Measurements from ENCODE around the gene ZDHHC1. TPM values are rescaled to one million over a fixed set of nuclear protein-coding genes. Genes with fewer than 3 reads are reported as not detected.

The ZDHHC1 gene
- polyA plus RNA-seq, 12 donors, result 11.7 to 26.8 (median 17.0) TPM; not detected in 1

- DNase-seq, result no peak
Observed at GRCh38 chr16:67412294-67412693, 4.0 kb downstream of the ZDHHC1 start.

GRCh38 chr16:67411339-67411738 lies 4.9 kb downstream of the ZDHHC1 start:
- no peak for DNase-seq

DNA sequence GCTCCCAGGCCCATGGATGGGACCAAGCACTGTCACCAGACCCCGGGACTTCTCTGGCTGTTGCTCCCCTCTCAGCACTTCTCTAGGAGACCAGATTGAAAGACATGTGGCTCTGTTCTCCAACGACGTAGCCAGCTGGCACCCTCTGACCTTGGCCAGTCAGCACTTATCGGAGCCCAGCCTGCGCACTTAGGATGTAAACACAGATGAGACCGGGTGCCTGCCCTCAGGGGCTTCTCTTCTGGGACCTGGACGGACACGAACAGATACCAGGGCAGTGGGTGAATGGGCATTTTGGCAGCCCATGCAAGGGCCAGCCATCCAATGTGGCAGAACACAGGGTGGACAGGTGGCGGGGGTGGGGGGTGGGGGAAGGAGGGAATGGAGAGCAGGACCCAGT lies 6.6 kb downstream of the ZDHHC1 start:
- DNase-seq, result no peak

GRCh38 chr16:67407788-67408452 lies 8.4 kb downstream of the ZDHHC1 start:
- no peak for DNase-seq

GRCh38 chr16:67407176-67407787 lies 9.0 kb downstream of the ZDHHC1 start:
- no peak for DNase-seq

DNA sequence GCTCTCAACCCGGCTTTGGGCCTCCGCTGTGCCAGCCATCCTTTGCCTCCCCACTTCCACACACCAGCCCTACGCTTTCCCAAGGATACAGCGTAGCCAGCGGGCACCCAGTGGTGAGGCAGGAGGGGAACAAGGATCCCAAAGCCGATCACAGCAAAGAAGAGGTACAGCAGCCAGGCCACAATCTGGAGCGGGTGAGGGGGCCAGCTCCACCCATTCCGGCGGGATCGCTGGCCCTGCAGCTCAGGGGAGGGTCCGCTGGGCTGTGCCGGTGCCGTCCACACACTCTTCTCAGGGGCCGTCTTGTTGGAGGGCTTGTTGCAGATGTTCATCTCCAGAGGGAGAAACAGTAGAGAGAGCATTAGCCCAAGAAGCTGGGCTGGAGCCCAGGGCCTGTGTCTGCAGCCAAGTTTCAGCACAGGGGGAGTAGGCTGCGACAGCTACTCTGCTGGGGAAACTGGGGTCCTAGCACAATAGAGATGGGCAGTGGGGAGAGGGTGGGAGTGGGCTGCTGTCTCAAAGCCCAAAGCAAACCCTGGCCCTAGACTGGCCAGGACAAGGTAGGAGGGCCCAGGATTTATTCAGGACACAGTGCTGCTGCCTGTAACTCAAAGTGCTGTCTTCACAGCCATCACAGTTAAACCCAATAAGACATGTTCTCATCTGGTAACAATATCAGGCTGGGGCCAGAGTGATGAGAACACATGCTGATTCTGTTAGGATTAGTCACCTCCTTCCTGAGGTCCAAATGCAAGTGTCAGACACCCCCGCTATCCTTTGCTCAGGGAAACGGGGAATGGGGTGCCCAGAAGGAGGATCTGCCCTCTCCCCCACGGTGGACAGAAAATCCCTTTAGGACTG lies 9.9 kb downstream of the ZDHHC1 start:
- peak; percentile 91 for DNase-seq

GRCh38 chr16:67405336-67405735 lies 10.9 kb downstream of the ZDHHC1 start:
- DNase-seq, result no peak

DNA sequence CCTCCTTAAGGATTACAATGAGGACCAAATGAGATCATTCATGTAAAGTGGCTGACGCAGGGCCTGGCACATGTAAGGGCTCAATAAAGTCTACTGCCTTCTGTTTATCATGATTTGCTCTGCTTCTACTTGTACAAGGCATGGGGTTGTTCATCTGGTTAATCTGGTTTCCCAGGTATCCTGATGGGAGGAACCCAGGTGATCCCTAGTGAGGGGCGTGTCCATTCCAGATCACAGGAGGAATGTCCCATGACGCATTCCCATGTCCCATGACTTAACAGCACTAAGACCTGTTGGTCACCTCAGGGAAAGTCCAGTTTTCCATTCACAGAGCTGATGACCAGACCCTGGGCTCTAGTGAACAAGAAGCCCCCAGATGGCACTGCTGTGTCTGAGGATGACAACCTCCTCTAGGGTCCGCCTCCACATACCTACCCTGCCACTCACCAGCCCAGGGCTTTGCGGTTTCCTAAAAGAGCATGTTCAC lies 11.5 kb downstream of the ZDHHC1 start:
- DNase-seq, result no peak

DNA sequence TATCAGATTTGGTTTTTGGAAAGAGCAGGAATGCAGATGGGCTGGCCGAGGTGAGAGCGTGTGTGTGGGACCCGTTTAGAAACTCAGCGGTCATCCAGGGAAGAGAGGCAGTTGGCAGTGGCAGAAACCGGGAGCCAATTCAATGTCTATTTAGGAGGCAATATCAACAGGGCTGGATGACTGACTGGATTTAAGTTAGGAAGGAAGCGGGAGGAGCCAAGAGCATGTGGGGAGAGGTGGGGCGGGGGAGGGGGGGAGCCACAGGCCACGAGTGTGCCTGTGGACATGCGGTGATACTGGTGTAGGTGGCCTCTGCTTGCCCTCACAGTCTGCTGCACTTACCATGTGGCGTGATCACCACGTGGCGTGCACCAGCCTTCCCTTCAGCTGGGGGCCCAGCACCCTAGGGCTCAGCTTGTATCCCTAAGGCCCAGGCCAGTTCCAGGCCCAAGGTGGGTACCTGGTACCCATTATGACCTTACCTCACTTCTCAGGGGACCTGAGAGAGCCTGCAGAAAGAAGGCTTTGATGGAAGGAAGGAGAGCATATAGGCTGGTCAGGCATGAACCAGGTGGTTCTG lies 12.2 kb downstream of the ZDHHC1 start:
- DNase-seq, result no peak

DNA sequence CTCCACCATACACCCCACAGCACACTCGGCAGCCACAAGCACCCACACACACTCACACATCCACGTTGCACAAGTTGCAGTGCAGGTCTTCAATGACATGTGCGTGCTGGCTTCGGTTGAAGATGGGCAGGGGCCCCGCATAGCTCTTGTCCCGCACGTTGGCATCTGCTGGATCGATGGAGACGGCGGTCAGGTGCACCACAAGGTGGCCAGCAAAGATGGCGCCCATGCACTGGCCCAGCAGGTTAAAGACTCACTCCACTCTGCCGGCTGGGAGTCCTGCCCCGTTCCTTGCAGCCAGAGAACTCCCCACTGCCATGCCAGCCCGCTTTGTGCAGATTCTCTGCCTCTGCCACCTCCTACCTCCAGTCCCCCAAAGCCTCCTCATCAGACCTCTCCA lies 15.4 kb downstream of the ZDHHC1 start:
- no peak for DNase-seq

- DNase-seq, result no peak
Observed at GRCh38 chr16:67399749-67400704, 16.2 kb downstream of the ZDHHC1 start.

GRCh38 chr16:67399218-67399733 lies 17.0 kb downstream of the ZDHHC1 start:
- peak; percentile 68 for DNase-seq

- no peak for DNase-seq
Observed at GRCh38 chr16:67398546-67399217, 17.6 kb downstream of the ZDHHC1 start.

GRCh38 chr16:67397812-67398545 lies 18.3 kb downstream of the ZDHHC1 start:
- DNase-seq, result no peak

DNA sequence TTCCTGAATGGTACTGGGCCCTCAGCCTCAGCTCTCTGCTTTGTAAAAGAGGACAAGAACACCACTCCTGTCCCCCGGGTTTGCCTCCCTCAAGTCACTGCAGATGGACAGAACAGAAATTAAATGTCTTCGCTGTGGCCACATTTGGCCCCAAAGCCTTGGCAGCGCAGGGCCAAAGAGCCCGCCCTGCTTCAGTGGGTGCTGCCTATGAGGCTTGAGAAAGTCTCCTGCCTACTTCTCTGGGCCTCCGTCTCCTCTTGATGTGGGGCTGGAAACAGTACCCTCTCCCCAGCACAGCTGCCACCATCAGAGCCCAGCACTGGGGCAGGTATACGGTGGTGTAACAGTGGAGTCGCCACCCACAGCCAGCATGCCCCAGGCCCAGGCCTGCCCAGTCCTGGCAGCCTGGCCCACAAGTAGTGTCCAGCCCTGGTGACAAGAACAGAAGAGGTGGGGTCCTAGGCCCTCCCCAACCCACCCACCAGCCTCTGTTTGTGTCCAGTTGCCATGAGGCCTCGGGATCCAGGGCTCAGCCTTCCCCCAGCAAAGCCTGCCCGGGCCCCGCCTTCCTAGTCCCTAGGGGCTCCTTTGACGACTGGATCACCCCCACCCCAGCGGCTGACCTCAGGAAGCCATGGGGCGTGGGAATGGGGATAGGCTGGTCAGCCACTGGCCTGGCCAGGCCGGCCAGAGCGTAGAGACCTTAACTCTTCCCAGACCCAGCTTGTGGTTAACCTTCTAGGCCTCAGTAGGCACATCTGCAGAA lies 19.1 kb downstream of the ZDHHC1 start:
- no peak for DNase-seq

- DNase-seq, result peak; percentile 89
Observed at GRCh38 chr16:67396159-67397035, 19.9 kb downstream of the ZDHHC1 start.

- DNase-seq, result no peak
Observed at GRCh38 chr16:67395458-67396158, 20.7 kb downstream of the ZDHHC1 start.

Measured in muscle of arm (tissue), 12 donors.